GM19324 (cell line): ENCODE measurements around the gene SPAG5.

Source experiments
- ATAC-seq: cut with Tn5 transposase; IDR thresholded peaks from one replicate; pipeline ENCODE4 v1.9.1; 2021; ENCODE audit warnings: mild to moderate bottlenecking, moderate library complexity; ENCODE audit not compliant: unreplicated experiment, low FRiP score

The SPAG5 gene

DNA sequence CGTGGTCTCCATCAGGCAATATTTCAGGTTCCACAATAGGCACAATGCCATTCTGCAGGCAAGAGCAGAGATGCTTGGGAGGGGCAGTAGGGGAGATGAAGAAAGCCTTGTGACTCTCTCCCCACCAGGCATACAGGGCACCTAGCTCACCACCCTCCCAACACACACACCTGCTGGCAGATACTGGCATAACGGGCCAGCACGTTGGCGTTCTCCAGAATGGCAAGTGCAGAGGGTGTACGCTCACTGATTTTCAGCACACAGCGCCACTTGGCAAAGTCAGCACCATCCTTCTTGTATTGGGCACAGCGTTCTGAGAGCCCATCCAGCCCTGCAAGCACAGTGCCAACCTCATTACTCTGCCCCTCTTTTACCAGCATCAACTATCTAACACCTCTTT lies 24.3 kb downstream of the SPAG5 start:
- ATAC-seq = no peak

DNA sequence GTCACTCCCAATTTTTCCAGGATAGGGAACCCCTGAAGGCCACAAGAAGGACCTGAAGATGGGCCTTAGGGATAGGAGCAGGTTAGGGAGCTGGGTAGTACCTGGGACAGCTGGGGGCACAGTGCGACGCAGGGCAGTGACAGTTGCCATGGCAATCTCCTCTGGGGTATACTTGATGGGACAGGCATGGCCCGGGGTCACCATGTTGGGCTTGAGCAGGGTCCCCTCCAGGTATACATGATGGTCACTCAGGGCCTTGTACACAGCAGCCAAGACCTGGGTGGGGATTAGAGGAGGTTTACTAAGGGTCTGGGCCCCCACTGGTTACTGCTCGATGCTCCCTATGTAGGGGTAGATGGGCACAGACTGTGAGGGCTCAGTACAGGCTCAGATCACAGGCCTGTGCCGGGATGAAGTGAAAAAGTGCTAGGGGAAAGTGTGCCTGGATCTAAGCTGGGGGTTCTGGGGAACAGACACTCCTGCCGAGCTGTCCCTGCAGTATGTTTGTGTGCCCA lies 24.8 kb downstream of the SPAG5 start:
- ATAC-seq = no peak

DNA sequence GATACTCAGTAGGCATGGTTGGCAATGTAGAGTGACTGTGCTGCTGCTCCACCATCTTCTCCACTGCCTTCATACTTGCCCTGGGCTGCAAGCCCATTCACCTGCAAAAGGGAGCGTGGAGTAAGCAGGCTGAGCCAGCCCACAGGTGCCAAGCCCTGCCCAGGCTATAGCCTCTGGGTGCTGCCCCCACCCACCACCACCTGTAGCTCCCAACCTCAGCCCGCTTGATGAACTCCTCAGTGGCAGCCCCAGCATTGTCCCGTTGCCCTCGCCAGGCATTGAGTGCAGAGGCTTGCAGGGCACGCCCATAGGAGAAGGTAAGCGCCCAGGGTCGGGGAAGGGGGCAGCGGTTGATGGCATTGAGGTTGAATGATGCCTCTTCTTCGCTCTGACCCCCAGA lies 25.3 kb downstream of the SPAG5 start:
- no peak for ATAC-seq

DNA sequence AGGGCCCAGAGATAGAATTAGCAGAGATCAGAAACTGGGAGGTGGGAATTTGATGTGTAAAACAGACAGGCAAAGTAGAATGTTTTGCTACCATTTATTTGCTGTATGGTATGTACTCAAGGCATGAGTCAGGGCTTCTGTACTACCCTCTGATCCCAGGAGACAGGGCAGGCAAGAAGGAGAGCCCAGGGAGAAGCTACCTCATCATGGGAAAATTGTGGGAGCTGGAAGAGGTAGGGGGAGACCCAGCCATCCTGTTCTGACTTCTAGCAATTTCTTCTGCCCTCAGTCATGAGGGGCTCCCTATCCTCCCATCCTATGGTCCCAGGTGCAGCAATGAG lies 25.8 kb downstream of the SPAG5 start:
- no peak for ATAC-seq

DNA sequence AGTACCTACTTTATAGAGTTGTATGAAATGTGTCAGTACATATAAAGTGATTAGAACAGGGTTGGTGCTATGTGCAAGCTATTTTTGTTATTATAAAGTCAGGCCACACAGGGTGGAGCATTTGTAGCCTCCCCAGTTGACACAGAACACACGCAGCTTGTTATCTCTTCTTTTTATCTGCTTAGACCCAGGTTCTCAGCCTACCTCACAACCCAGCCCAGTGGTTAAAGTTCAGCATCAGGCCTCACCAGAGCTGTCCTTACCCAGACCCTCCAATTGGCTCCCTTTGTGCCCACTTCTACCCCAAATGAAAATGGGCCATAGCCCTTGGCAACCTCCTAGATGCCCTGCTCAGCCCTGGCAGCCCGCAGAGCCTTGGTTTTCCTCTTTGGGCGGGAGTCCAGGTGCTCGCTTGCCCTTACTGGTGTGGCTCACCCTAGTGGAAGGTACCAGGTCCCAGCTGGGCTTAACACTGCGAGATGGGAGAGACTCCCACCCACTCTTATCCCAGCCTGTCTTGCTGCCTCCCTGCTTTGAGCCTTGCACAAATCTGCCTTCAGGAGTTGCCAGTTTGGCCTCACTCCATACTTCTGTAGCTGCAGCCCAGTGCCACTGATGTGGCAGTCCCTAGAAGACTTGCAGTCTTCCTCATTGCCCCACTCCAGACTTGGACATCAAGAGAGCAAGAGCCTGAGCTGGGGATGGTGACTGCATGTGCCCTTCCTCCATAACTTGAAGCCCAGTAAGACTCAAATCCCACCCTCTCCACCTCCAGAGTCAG lies 26.4 kb downstream of the SPAG5 start:
- ATAC-seq = no peak

DNA sequence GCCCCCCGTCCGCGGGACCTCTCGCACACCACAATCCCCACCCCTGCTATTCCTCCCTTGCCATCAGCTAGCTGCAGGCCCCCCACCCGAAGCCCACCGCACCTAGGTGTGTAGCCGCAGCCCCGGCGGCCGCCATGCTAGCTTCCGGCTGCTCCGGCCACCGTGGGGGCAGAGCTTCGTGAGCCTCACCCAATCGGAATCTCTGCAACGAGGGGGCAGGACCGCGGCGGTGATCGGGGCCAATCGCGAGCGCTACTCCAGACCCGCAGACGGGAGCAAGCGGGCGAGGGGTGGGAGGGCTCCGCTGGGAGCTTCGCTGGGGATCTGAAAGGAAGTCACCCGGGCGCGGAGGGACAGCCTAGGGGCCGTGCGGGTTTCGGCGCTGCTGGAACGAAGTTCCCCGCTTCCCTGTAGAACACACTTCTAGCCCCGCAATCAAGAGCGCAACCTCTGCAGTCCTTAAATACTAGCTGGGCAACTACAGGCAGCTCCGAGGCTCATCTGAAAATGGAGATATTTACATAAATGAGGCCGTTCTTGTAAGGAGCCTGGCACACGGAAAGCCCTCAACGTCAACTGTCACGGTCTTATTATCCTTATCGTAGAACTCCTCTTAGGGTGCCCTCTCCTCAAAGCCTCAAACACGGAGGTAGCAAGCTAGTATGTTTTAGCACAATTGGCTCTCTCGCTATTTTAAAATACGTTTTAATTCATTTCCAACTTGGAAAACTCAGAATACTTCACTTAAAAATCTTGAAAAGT lies 27.3 kb downstream of the SPAG5 start, which contains the start of gene PIGS:
PIGS (minus strand) TSS at position 164 of the 762 bp plus-strand sequence; CDS start at position 136, 28 bp downstream.
- peak; percentile 94 for ATAC-seq

DNA sequence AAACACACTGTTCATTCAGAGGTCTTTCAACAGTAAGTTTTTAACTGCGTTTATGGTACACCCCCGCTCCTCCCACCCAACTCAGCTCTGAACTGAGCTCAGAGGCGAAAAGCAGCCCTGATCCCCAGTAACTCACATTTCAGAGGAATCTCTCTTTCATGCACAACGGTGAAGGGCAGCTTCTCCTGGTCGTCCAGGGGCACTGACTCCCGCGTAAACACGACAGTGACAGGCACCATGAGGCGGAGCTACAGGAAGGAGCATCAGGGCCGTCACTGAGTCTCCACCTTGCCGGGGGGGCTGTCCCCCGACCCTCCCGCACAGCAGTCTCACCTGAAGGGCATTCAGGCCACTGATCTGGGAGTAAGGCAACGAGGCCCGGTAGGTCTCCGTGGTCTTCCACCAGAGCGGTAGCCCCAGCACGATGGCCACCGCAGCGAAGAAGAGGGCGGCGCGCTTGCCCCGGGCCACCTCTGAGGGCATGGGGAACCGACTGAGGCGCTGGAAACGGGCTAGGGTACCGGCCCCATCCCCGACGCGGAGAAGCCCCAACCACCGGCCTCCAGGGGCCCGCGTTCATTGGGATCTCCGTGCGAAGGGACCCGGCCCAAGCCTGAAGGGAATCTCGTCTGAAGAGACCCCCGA lies 28.0 kb downstream of the SPAG5 start:
- ATAC-seq = peak; percentile 27

GRCh38 chr17:28569446-28569845 lies 29.4 kb downstream of the SPAG5 start:
- ATAC-seq = no peak

DNA sequence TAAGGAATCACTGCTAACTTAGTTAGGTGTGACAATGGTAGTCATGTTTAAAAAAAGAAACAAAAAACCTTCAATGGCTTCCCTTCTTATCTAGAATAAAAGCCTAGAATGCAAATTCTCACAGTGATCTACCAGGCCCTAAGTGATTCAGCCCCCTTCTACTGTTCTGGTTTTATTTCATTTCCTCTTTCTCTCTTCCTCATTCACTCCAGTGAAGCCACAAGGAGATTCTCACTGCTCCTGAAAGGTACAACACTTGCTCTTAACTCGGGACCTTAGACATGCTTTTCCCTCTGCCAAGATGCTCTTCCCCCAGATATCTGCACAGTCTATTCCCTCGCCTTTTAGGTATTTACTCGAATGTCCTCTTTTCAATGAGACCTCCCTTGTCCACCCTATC lies 31.2 kb downstream of the SPAG5 start:
- ATAC-seq = no peak

DNA sequence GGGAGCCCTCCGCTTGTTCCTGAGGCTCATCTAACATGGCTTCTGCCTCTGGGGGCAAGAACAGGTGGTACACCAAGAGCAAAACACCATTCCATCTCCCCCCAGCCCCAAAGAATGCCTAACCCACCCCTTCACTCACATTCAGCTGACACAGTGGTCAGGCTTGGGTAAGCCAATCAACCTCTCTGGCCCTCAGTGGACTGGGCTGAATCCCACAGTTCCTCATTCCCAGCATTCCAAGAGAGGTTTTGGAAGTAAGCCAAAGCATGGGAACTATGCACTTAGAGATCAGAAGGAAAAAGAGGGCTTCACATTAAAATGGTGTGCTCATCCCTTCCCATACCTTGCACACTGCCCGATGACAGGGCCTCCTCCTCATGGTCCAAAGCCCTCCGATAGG lies 35.4 kb downstream of the SPAG5 start:
- no peak for ATAC-seq

GRCh38 chr17:28555022-28555421 lies 43.8 kb downstream of the SPAG5 start:
- no peak for ATAC-seq

GRCh38 chr17:28554565-28554964 lies 44.3 kb downstream of the SPAG5 start:
- no peak for ATAC-seq

DNA sequence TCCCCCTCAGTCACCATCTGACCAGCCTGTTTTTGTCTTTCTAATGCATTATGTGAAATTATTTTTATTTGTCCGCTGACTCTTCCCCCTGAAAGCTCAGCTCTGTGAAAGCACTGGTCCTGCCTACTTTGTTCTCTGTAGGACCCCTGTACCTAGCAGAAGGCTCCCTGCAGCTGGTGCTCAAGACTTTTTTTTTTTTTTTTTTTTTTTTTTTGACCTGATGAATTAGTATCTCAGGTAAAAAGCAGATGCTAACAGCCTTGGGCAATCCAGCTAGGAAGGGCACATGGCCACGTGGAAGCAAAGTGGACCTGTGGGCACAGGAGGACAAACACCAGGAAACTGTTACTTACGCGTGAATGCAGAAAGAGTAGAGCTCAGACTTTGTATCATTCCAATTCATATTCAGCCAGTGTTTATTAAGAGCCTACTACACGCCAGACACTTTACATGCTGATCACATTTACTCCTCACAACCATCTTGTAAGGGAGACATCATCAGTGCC lies 45.8 kb downstream of the SPAG5 start:
- no peak for ATAC-seq

- peak; percentile 66 for ATAC-seq
These were observed 46.4 kb downstream of the SPAG5 start, which contains the start of gene UNC119 for GRCh38 chr17:28552176-28552999. UNC119 (minus strand) TSS chr17:28552624; CDS start chr17:28552557, 67 bp downstream.

DNA sequence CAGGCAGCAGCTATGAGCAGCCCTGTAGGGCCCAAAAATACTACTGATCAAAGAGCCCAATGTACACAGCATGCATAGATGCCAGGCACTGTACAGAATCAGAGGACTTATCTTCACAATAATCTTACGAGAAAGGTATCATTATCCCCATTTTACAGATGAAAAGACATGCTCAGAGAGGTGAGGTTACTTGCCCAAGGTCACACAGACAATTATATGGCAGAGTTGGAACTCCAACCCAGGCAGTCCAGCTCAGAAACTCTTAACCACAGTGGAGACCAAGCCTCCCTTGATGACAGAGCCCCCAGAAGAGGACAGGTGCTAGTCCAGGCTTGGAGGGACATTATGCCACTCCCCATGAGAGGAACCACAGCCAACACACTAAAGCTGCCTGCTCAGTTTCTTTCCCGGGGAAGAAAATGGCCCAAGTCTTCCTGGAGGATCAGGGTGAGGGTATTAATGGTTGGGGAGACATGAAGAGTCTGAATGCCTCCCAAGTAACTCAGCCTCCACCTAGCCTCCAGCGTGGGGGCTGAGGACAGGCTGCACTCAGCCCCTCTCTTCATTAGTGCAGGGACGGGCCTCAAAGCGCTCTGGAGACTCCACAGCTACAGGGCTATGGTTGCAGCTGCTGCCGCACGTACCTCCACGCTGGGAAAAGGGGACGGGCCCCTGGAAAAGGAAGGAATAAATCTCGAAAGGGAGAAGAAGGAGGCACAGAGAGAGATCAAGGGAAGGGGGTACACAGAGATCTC lies 47.2 kb downstream of the SPAG5 start:
- ATAC-seq = no peak

DNA sequence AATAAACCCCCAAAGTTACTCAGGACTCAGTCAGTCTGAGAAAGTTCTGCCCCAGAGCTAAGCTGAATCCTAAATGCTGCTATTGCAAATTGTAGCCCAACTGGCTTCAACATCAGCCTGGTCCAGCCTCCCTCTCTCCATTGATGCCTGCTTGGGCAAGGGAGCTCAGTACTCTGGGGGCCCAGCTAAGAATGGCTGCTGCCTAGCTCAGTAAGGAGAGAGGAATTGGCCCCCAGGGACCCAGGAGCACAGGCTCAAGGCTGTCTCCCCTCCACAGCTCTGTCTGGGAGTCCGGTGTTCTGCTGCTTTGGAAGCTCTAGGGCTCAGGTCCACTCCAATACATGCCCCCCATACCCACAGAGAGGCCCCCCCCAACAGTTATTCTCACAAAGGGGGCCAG lies 48.0 kb downstream of the SPAG5 start:
- no peak for ATAC-seq

- ATAC-seq = no peak
These were observed 49.3 kb downstream of the SPAG5 start for GRCh38 chr17:28549236-28550132.

- ATAC-seq = no peak
These were observed 50.3 kb downstream of the SPAG5 start for GRCh38 chr17:28548417-28549130.
